Endothelial cell of coronary artery (primary cell): ENCODE data around the gene TSPYL4. TPM values are rescaled to one million over a fixed set of nuclear protein-coding genes. Genes with fewer than 3 reads are reported as not detected.

Experiments
- total RNA-seq: library from RNA; depleted of rRNA; stranded (reverse); fragments of >200 nt; gene quantifications from 2 replicates; pipeline ENCODE4 v1.2.3, GENCODE V29; 2014

The TSPYL4 gene
- total RNA-seq: 7.6 and 10.6 TPM in 2 replicates

DNA sequence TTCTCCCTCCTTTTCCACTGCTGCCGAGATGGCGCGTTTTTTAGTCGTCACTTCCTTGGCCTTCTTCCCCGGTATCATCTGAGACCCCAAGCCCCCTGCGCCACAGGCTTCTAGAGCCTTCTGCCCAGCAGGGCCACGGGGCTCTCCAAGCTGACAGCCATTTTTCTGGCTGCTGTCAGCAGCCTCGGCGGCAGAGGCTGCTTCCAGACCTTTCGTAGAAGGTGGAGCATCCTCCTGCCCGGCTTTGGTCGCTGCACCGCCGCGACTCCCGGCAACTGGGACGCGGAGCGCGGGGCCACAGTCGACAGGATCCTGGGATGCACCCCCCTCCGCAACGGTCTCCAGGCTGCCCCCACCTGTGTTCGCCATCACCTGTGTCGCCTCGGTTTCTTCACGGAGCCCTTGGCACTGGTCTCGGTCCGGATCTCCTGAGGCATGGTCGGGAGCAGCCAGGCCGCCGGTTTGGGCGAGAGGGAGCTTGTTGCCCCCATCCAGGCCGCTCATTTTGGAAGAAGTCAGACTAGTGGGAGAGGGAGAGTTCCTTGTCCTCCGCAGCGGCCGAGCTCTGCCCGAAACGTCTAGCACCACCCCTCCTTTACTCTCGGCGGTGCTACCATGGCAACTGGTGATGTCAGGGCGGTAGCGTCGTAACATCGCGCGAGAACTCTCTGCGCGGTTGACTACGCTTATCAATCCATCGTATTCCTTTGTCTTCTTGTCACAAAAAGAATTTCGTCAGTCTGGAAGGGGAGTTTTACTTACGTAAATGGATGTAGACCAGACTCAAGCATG lies at the start of gene TSPYL4:
Gene TSPYL4, minus strand, starts transcription at position 571 of the 792 bp plus-strand sequence. Its CDS starts 67 bp downstream, at position 504.

DNA sequence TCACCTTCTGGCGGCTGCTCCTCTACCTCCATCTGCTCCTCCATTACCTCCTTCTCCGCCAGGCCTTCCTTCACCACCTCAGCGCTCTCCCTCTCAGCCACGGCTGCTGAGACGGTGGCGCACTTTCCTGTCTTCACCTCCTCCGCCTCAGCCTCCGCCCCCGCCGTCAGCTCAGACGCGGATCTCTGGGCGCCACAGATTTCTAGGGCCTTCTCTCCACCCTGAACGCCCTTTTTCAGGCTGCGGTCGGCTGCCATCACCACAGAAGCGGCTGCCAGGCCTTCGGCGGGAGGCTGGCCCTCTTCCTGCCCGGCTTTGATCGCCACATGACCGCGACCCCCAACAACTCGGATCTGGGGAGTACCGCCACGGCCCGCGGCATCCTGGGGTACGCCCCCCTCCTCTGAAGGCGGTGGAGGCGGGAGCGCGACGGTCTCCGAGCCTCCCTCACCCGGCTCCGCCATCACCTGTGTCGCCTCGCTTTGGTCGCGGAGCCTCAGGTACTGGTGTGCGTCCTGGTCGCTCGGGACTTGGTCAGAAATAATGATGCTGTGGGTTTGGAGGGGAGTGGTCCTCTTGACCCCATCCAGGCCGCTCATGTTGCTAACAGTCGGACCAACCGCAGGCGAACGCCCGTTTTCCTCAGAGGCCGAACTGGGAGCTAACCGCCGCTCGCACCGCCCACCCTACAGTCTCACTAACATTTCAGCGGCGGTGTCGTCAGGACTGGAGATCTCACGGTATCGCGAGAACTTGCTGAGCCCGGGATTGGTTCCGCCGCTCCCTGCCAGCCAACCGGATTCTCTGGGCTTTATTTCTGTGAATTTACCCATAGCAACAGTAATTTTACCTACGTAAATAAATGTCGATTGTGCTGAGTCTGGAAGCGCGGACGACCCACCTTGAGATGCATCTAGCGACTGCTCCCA lies 25.6 kb upstream of the TSPYL4 start, which contains the start of gene TSPYL1:
Gene TSPYL1, minus strand, starts transcription at position 699 of the 929 bp plus-strand sequence. Its CDS starts 100 bp downstream, at position 599.

Other genes with a start within 250 kb of the TSPYL4 start
- under 0.01 and 0.09 TPM in 2 replicates for gene FRK, start 193.2 kb downstream of the TSPYL4 start, total RNA-seq
- gene NT5DC1, start 153.2 kb downstream of the TSPYL4 start, total RNA-seq: 3.9 and 4.6 TPM in 2 replicates
- gene COL10A1, start 127.9 kb downstream of the TSPYL4 start, total RNA-seq: not detected in 2 replicates
- gene TSPYL1, start 25.9 kb upstream of the TSPYL4 start, total RNA-seq: 82.9 TPM in 2 replicates
- gene DSE, start 116.9 kb upstream of the TSPYL4 start, total RNA-seq: 30.2 and 61.5 TPM in 2 replicates
- 0.09 and 0.94 TPM in 2 replicates for gene CALHM6, start 207.3 kb upstream of the TSPYL4 start, total RNA-seq